Middle frontal gyrus (tissue), 1 donor: ENCODE data around the gene CCDC6.

Experiments
- DNase-seq: peaks from one replicate; pipeline ENCODE4 v3.0.0-alpha.2; 2015; ENCODE audit warnings: low spot score; ENCODE audit errors: extremely low spot score

The CCDC6 gene

DNA sequence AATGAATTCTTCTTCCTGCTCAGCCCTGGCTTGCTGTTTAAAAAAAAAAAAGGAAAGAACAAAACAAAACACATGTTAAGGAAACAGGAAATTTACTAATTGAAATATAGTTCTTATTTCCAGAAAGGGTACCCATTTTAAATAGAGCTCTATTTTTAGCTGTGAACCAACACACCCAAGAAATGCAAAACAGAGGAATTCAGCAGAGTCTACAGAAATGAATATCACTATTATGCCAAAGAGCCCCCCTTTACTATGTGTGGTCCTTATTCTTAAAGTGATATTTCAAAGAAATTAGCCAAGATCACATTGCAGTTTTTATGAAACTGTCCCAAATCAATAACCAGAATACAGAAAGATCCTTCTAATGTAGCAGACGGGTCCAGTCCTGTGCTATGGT is 53.7 kb downstream of the CCDC6 start:
- DNase-seq = no peak

DNA sequence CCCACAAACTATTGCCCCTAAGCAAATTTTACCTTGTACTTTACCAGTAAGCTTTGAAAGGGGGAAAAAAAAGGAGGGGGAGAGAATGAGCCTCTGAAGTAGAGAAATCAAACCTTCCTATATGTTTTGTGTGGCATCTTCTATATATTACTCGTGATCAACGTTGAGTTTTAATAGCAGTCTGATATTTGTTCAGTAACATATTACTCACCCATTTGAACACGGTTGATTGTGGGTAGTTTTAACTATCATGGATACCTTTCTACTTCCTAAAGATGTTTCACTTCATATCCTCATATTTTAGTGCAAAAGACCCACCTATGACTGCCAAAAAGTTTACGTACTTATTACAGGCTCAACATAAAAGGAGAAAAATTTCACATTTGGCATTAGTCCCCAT is 54.5 kb downstream of the CCDC6 start:
- DNase-seq = no peak

DNA sequence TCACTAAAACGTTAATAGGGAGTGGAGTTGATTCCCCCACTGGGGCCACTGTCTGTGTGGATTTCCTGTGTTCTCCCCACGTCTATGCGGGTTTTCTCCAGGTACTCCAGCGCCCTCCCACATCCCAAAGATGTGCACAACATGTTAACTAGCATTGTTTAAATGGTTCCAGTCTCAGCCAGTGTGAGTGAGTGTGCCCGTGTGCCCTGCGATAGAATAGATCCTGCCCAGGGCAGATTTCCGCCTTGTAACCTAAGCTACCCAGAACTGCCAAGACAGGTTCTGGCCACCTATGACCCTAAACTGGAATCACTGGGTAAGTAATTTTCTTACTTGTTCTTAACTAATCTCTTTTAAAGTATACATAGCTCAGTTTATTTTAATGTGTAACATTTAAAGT is 58.5 kb downstream of the CCDC6 start:
- DNase-seq = no peak

- no peak for DNase-seq
These were observed 59.0 kb downstream of the CCDC6 start for GRCh38 chr10:59847326-59847725.

DNA sequence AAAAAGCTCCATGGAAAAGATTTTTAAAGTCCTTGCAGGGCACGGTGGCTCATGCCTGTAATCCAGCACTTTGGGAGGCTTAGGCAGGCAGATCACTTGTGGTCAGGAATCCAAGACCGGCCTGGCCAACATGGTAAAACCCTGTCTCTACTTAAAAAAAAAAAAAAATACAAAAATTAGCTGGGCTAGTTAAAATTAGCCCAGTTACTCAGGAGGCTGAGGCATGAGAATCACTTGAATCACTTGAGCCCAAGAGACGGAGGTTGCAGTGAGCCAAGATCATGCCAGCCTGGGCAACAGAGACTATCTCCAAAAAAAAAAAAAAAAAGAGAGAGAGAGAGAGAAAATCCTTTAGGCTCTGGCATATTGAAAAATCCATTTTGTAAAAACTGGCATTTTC is 61.9 kb downstream of the CCDC6 start:
- no peak for DNase-seq

GRCh38 chr10:59843748-59844147 is 62.6 kb downstream of the CCDC6 start:
- DNase-seq = no peak

GRCh38 chr10:59839576-59839975 is 66.8 kb downstream of the CCDC6 start:
- no peak for DNase-seq

DNA sequence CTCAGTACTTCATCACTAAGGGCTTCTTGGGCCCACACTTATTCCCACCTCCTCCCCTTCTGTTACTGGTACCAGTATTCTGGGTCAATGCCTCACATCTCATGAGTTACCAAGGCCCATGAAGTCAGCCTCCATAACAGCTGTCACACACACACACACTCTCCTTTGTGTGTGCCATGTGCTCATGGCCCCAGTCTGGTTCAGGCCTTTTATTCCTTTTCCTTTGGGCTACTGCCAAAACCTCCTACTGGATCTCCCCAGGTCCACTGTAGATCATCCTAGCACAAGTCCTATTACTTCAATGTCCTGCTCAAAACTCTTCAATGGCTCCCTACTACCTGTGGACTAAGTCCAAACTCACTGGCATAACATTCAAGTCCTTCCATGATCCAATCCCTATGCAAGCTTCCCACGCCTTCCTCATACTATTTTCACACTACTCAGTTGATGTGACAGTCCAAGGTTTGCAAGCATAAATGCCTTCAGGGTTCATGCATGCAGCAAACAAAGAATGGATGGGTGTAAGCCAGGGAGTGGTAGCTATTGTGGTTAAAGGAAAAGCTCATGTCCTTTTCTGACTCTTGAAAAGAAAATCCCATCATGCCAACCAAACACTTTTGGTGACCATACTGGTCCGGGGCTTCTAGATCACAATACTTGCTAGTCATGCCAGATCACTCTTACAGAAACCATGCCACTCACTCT is 68.1 kb downstream of the CCDC6 start:
- DNase-seq = no peak

- no peak for DNase-seq
These were observed 72.5 kb downstream of the CCDC6 start for GRCh38 chr10:59833810-59834209.

- no peak for DNase-seq
These were observed 73.8 kb downstream of the CCDC6 start for GRCh38 chr10:59832506-59832905.

GRCh38 chr10:59831658-59832503 is 74.5 kb downstream of the CCDC6 start:
- DNase-seq = no peak

DNA sequence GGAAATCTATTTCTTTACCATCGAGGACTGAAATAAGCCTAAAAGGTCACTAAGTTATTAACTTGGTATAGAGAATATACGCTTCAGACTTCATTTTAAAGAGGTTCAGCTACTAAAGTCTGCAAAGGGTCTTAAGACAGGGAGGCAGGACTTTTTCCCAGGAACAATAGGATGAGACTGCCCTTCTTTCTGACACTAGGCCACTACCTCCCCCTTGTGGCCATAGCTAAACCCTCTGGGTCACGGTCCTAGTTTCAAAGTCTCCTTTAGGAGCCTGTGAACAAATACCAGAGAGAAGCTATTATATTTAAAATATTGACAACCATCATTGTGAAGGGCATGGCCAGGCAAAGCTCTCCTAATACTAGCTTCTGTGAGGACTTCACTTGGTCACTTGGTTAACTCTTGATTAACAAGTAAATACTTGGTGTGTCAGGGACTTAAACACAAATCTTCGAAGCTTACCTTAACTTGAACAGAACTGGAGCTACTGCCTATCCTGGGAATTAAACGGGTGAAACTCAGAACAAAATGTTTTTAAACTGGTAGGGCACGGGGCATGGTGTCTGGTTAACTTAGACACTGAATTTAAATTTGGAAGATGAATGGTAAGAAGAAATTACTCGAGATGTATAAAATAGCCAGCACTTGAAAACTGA is 75.6 kb downstream of the CCDC6 start:
- no peak for DNase-seq

DNA sequence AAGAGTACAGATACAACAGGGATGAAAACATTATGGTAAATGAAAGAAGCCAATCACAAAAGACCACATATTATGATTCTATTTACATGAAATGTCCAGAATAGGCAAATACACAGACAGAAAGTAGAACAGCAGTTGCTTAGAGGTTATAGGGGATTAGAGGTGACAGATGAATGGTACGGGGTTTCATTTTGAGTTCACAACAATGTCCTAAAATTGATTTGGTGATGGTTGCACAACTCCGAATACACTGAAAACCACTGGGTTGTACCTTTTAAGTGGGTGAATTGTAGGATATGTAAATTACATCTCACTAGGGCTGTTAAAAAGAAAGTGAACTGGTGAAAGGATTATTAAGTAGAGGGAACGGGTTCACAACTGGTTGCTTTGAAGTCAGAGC is 76.8 kb downstream of the CCDC6 start:
- no peak for DNase-seq

- no peak for DNase-seq
These were observed 77.3 kb downstream of the CCDC6 start for GRCh38 chr10:59829024-59829423.

- DNase-seq = no peak
These were observed 80.4 kb downstream of the CCDC6 start for GRCh38 chr10:59825932-59826331.

- no peak for DNase-seq
These were observed 82.6 kb downstream of the CCDC6 start for GRCh38 chr10:59823751-59824150.

DNA sequence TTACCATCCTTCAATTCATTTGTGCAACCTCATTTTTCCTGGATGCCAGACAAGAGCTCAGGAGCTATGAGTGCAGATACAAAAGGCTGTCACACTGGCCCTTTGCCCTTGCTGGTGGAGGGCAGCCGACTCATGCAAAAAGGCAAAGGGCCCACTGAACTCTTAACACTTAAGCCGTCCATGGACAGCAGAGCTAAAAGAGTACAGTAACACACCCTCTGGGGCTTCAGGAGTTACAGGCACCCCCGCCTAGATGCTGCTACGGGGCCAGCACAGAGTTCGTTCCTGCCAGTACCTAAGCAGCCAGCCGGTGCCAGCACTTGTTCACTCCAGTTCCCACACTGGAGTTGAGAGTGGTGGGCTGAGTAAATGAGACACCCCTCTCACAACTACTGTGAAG is 83.2 kb downstream of the CCDC6 start:
- no peak for DNase-seq

DNA sequence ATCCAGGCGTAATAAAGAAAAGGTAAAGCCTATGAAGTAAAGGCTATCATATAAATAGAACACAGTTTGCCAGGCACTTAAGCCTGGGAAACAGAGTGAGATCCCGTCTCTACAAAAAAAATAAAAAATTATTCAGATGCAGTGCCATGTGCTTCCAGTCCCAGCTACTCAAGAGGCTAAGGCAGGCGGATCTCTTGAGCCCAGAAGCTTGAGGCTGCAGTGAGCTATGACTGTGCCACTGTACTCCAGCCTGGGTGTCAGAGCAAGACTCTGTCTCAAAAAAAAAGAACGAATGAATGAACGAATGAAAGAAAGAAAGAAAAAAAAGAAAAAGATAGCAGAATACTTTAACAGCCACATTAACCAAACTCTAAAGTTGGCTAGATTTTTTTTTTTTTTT is 85.9 kb downstream of the CCDC6 start:
- DNase-seq = no peak

DNA sequence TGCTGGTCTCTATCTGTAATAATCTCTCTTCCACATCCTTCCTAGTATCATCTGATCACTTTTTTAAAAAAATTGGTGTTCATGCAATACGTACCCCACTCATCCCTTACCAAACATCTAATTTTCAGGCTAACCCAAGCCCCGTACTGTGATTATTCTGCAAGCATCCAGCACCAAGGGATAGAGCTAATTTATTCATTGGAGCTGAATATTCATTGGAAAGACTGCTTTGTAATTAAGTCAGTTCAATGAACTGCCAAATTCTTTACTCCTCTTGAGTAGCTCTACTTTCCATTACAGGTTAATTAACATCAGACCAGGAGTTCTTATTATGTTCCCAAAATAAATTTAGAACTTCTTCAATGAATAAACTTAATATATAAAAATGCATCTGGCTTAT is 86.7 kb downstream of the CCDC6 start:
- DNase-seq = no peak

DNA sequence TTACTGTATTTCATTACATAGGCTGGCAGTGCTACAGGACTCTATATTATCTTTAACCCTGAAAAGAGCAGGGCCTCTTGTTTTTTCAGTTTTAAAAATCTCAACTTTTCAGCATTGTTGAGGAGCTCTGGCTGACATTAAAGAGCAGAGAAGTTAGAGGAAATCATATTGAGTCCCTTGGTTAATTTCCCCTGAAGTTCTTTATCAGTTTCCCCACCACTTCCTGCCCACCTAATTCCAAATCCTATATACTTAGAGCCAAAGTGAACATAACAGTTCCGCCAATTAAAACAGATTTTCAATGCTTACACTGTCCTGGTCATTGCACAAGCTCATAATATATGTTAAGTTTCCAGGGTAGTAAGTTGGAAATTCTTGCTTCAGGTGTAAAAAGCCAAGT is 87.1 kb downstream of the CCDC6 start:
- DNase-seq = no peak

DNA sequence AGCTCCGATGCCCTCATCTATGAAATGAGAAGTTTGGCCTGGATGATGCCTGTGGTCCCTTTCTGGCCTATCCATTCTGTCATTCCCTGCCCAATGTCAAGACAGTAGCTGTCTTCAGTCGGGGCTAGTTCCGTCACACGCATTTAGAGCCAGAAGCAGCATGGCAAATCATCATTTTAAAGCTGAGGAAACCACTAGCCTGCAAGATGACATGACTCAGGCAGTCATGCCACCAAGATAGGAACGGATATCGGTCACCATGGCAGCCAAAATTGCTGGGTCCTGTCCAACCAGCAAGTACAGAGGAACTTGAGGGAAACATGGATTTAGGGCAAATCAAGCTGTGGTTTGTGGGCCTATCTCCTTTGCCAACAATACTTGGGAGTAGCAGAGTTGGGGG is 88.6 kb downstream of the CCDC6 start:
- no peak for DNase-seq

DNA sequence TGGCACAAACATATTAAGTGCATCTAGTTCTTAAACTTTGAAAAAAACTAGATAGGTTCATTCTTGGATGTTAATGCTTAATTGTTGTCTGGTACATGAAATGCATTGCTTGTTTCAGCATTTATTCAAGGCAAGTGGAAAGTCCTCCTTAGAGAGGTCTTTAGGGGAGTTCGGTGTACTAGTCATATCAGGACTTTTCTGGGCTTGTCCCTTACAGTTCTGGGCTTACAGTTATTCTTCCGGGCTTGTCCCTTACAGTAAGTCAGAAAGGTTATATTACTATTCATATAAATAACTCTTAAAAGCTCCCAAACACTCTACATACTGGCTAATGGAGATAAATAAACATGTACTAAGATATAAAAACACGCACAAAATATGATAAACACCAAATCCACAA is 91.5 kb downstream of the CCDC6 start:
- DNase-seq = no peak
